ENCODE measurements around the gene ACSF3.

GRCh38 chr16:89154390-89155183, 60.9 kb downstream of the ACSF3 start:
- TF ChIP-seq CTCF (IDR thresholded peaks at IDR 0.05) (no peak), POLR2A (IDR thresholded peaks at IDR 0.05) (no peak), POLR2AphosphoS5 (IDR thresholded peaks at IDR 0.05) (no peak)

Data from upper lobe of left lung (tissue), 4 donors.